GM12865 (cell line): Measurements from ENCODE around the gene CALU.

Experiments
- DNase-seq: peaks from one replicate; pipeline ENCODE4 v3.0.0; 2010; ENCODE audit warnings: low read depth
- H3K4me3 ChIP-seq: 2 replicates; pipeline ENCODE4 v1.5.1; 2011; ENCODE audit warnings: mild to moderate bottlenecking, low read depth, low read length, control low read depth
- TF ChIP-seq, protein P1 (sequence below): IDR thresholded peaks from 2 replicates; pipeline ENCODE4 v1.5.1; 2011; ENCODE audit warnings: low read length, control low read depth, low read depth, inconsistent platforms; ENCODE audit not compliant: insufficient read depth; ENCODE audit errors: missing control alignments

Gene CALU

DNA sequence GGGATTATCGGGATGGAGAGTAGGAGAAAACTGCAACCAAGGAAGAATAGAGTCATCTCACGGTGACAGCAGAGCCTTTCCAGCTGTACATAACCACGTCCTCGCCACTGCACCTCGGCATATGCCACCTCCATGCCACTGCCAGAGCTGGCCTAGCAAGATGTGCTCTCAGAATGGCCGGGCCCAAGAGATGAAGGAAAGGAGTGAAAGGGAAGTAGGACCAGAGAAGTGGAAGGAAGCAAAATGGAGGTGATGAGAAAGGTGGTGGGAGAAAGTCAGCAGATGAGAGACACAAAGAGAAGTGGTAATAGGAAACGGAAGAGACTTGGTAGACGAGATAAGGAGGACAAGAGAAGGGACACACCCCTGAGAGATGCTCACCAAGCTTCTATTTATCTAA is 8.0 kb upstream of the CALU start:
- no peak overlapping the region for H3K4me3 ChIP-seq
- TF ChIP-seq, protein P1, sequence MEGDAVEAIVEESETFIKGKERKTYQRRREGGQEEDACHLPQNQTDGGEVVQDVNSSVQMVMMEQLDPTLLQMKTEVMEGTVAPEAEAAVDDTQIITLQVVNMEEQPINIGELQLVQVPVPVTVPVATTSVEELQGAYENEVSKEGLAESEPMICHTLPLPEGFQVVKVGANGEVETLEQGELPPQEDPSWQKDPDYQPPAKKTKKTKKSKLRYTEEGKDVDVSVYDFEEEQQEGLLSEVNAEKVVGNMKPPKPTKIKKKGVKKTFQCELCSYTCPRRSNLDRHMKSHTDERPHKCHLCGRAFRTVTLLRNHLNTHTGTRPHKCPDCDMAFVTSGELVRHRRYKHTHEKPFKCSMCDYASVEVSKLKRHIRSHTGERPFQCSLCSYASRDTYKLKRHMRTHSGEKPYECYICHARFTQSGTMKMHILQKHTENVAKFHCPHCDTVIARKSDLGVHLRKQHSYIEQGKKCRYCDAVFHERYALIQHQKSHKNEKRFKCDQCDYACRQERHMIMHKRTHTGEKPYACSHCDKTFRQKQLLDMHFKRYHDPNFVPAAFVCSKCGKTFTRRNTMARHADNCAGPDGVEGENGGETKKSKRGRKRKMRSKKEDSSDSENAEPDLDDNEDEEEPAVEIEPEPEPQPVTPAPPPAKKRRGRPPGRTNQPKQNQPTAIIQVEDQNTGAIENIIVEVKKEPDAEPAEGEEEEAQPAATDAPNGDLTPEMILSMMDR: no peak
- no peak for DNase-seq

DNA sequence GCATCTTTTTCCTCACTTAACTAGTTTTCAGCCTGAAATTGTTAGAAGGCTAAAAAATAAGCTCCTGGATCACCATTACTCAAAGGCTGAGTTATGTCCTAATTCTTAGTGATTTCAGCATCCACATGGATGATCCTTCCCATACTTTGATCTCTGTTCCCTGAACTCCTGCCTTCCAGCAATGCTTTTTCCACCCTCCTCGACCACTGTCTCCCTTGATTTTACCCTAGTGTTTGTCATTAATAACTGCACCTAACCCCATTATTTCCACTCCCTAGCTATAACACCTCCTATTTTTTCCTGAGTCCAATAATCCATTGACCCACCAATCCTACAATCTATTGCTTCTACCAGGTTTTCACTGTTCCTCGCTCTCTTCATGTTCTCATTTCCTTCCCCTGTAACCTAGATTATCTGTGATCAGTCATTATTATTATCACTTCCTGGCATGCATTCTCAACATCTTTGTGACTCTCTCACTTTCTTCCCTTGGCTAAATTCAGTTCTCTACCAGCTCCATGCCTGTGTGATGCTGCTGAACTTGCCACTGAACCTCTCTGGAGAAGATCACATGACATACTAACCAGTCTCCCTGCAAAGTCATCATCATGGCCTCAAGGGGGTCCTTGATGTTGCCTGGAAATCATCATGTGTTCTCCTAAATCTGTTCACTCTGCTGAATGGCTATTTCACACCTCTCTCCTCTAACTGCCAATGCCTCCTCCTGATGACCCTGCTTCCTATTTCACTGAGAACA is 6.5 kb upstream of the CALU start:
- TF ChIP-seq, protein P1: no peak
- no peak for DNase-seq
- H3K4me3 ChIP-seq: no peak overlapping the region

GRCh38 chr7:128733278-128733645 is 5.9 kb upstream of the CALU start:
- TF ChIP-seq, protein P1: no peak
- no peak overlapping the region for H3K4me3 ChIP-seq
- no peak for DNase-seq

- peak; percentile 6 for DNase-seq
- no peak overlapping the region for H3K4me3 ChIP-seq
- TF ChIP-seq, protein P1: no peak
Observed at GRCh38 chr7:128734890-128735289, 4.3 kb upstream of the CALU start.

DNA sequence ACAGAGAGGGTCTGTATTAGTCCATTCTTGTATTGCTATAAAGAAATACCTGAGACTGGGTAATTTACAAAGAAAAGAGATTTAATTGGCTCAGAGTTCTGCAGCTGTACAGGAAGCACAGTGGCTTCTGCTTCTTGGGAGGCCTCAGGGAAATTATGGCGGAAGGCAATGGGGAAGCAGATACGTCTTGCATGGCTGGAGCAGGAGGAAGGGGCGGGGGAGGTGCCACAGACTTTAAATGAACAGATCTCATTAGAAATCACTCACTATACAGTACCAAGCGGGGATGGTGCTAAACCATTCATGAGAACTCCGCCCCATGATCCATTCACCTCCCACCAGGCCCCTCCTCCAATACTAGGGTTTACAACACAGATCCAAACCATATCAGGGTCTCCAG is 3.7 kb upstream of the CALU start:
- DNase-seq: peak; percentile 18
- H3K4me3 ChIP-seq: no peak overlapping the region
- TF ChIP-seq, protein P1: no peak

DNA sequence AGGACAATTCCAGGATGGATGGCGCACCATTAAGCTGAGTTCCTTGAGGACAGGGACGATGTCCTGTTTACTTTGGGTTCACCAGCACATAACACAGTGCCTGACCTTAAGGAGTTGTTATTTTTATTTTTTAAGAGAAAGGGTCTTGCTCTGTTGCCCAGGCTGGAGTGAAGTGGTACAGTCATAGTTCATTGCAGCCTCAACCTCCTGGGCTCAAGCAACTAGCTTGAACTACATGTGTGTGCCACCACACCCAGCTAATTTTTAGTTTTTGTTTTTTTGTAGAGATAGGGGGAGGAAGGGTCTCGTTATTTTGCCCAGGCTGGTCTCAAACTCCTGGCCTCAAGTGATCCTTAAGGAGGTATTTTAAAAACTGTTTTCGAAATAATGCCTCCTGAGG is 1.7 kb upstream of the CALU start:
- DNase-seq: no peak
- TF ChIP-seq, protein P1: no peak

GRCh38 chr7:128737867-128738385 is 1.2 kb upstream of the CALU start:
- TF ChIP-seq, protein P1: no peak
- H3K4me3 ChIP-seq: no peak overlapping the region
- no peak for DNase-seq

More for the DNA sequence above, 1.7 kb upstream of the CALU start:
- no peak overlapping the region for H3K4me3 ChIP-seq
